IMR-90 (cell line): ENCODE measurements around the gene DNAJC17. TPM values are rescaled to one million over a fixed set of nuclear protein-coding genes. Genes with fewer than 3 reads are reported as not detected.

ENCODE experiments used
- ATAC-seq: fragments of 200-7000 bp; cut with Tn5 transposase; 2 replicates; pipeline ENCODE4 v1.9.1; 2020; ENCODE audit warnings: low read depth, mild to moderate bottlenecking, moderate library complexity
- BruUV-seq: library from RNA; stranded (reverse); fragments of 400-500 nt; replicated peaks from 2 replicates; lab custom pipeline; 2021; lab: Mats Ljungman, UMichigan
- CTCF ChIA-PET: fragments of 300-600 bp; formaldehyde crosslinking; extraction: SDS; loops from one replicate; lab custom pipeline; 2021; ENCODE audit warnings: antibody characterized with exemption; lab: Yijun Ruan, JAX
- POLR2A ChIA-PET: fragments of 300-600 bp; sonication (Branson Sonifier 250); formaldehyde crosslinking; loops from one replicate; lab custom pipeline; 2022; ENCODE audit warnings: antibody characterized with exemption; ENCODE audit not compliant: unreplicated experiment; lab: Charles Lee
- DNase-seq: peaks from one replicate; pipeline ENCODE4 v3.0.0; 2013
- H2AFZ ChIP-seq: replicated peaks from 2 replicates; pipeline ENCODE3; 2013; ENCODE audit warnings: low read length, mild to moderate bottlenecking; ENCODE audit not compliant: poor library complexity
- H2AK5ac ChIP-seq: 2 replicates; pipeline ENCODE4 v1.6.1; 2013; ENCODE audit warnings: low read depth, low read length, inconsistent platforms
- H2AK9ac ChIP-seq: replicated peaks from 2 replicates; pipeline ENCODE3; 2013; ENCODE audit warnings: mild to moderate bottlenecking, low read depth, low read length, moderate library complexity; ENCODE audit not compliant: poor library complexity
- H2BK120ac ChIP-seq: 2 replicates; pipeline ENCODE4 v1.6.1; 2013; ENCODE audit warnings: low read depth, low read length, inconsistent platforms
- H2BK15ac ChIP-seq: 3 replicates; pipeline ENCODE4 v1.6.1; 2013; ENCODE audit warnings: low read depth, low read length, inconsistent platforms
- H2BK20ac ChIP-seq: 2 replicates; pipeline ENCODE4 v1.6.1; 2013; ENCODE audit warnings: low read depth, mild to moderate bottlenecking, inconsistent platforms, low read length, moderate library complexity
- H2BK5ac ChIP-seq: 2 replicates; pipeline ENCODE4 v1.6.1; 2013; ENCODE audit warnings: mild to moderate bottlenecking, low read depth, low read length, inconsistent platforms; ENCODE audit not compliant: poor library complexity, severe bottlenecking
- H3K14ac ChIP-seq: replicated peaks from 2 replicates; pipeline ENCODE4 v1.6.1; 2013; ENCODE audit warnings: low read depth, low read length, inconsistent platforms
- H3K18ac ChIP-seq: 2 replicates; pipeline ENCODE4 v1.6.1; 2013; ENCODE audit warnings: low read depth, low read length, control low read depth
- H3K23ac ChIP-seq: 2 replicates; pipeline ENCODE4 v1.6.1; 2013; ENCODE audit warnings: low read depth, low read length, inconsistent platforms
- H3K27ac ChIP-seq: 2 replicates; pipeline ENCODE4 v1.5.1; 2013; ENCODE audit warnings: mild to moderate bottlenecking, control low read depth, low read length; ENCODE audit not compliant: insufficient read depth
- H3K27me3 ChIP-seq: 2 replicates; pipeline ENCODE4 v1.6.1; 2013; ENCODE audit warnings: low read length; ENCODE audit not compliant: control insufficient read depth, insufficient read depth
- H3K36me3 ChIP-seq: 2 replicates; pipeline ENCODE4 v1.6.1; 2013; ENCODE audit warnings: low read length, mixed read lengths; ENCODE audit not compliant: control insufficient read depth, insufficient read depth
- H3K4ac ChIP-seq: 2 replicates; pipeline ENCODE4 v1.6.1; 2013; ENCODE audit warnings: low read depth, low read length, inconsistent platforms
- H3K4me1 ChIP-seq: 2 replicates; pipeline ENCODE4 v1.6.1; 2013; ENCODE audit warnings: low read length, mixed read lengths; ENCODE audit not compliant: control insufficient read depth, insufficient read depth
- H3K4me2 ChIP-seq: 2 replicates; pipeline ENCODE4 v1.6.1; 2013; ENCODE audit warnings: low read depth, mild to moderate bottlenecking, control low read depth, low read length, moderate library complexity
- H3K4me3 ChIP-seq: 2 replicates; pipeline ENCODE4 v1.5.1; 2013; ENCODE audit warnings: low read depth, mild to moderate bottlenecking, control low read depth, low read length, moderate library complexity; ENCODE audit not compliant: insufficient read depth
- H3K56ac ChIP-seq: 2 replicates; pipeline ENCODE4 v1.6.1; 2013; ENCODE audit warnings: low read length, inconsistent platforms; ENCODE audit not compliant: insufficient read depth; ENCODE audit errors: extremely low read depth
- H3K79me1 ChIP-seq, 2 experiments: 2 replicates each; pipeline ENCODE4 v1.6.1; 2013; ENCODE audit warnings: low read length in 2 of 2, inconsistent platforms in 1 of 2, low read depth in 1 of 2
- H3K9ac ChIP-seq: 2 replicates; pipeline ENCODE4 v1.6.1; 2013; ENCODE audit warnings: low read depth, low read length, control low read depth
- H3K9me1 ChIP-seq: 2 replicates; pipeline ENCODE4 v1.6.1; 2013; ENCODE audit warnings: low read length, inconsistent platforms; ENCODE audit not compliant: insufficient read depth
- H3K9me3 ChIP-seq: 2 replicates; pipeline ENCODE4 v1.6.1; 2013; ENCODE audit warnings: low read length; ENCODE audit not compliant: control insufficient read depth, insufficient read depth
- H4K20me1 ChIP-seq: 2 replicates; pipeline ENCODE4 v1.6.1; 2013; ENCODE audit warnings: low read length, inconsistent platforms; ENCODE audit not compliant: insufficient read depth
- H4K5ac ChIP-seq: 2 replicates; pipeline ENCODE4 v1.6.1; 2013; ENCODE audit warnings: mild to moderate bottlenecking, low read depth, low read length, control low read depth
- H4K8ac ChIP-seq, 2 experiments: 2 replicates each; pipeline ENCODE4 v1.6.1; 2013; ENCODE audit warnings: low read depth in 2 of 2, low read length in 2 of 2, control low read depth in 1 of 2, inconsistent platforms in 1 of 2
- H4K91ac ChIP-seq: 2 replicates; pipeline ENCODE4 v1.6.1; 2013; ENCODE audit warnings: low read depth, low read length, inconsistent platforms; ENCODE audit not compliant: insufficient read depth
- BHLHE40 ChIP-seq: fragments of 150-350 bp; IDR thresholded peaks from 2 replicates; pipeline ENCODE4 v1.6.1; 2016; ENCODE audit warnings: mild to moderate bottlenecking, low read depth, low read length
- CEBPB ChIP-seq: IDR thresholded peaks from 2 replicates; pipeline ENCODE4 v1.6.1; 2012; ENCODE audit warnings: low read depth, low read length, improper control_type of control experiment
- FOS ChIP-seq: fragments of 150-350 bp; IDR thresholded peaks from 2 replicates; pipeline ENCODE4 v1.6.1; 2016; ENCODE audit warnings: low read depth, low read length
- MAFK ChIP-seq: IDR thresholded peaks from 2 replicates; pipeline ENCODE4 v1.6.1; 2012; ENCODE audit warnings: low read depth, low read length, improper control_type of control experiment
- MAZ ChIP-seq: IDR thresholded peaks from 2 replicates; pipeline ENCODE4 v1.6.1; 2012; ENCODE audit warnings: low read depth, mild to moderate bottlenecking, low read length, improper control_type of control experiment, moderate library complexity, borderline replicate concordance
- MXI1 ChIP-seq: IDR thresholded peaks from 2 replicates; pipeline ENCODE4 v1.6.1; 2012; ENCODE audit warnings: low read depth, mild to moderate bottlenecking, low read length, moderate library complexity, borderline replicate concordance
- NFE2L2 ChIP-seq: fragments of 150-350 bp; IDR thresholded peaks from 2 replicates; pipeline ENCODE4 v1.6.1; 2016; ENCODE audit warnings: low read depth, mild to moderate bottlenecking, low read length
- RAD21 ChIP-seq: IDR thresholded peaks from 2 replicates; pipeline ENCODE4 v1.6.1; 2012; ENCODE audit warnings: low read length, improper control_type of control experiment
- SMC3 ChIP-seq: fragments of 150-350 bp; IDR thresholded peaks from 2 replicates; pipeline ENCODE4 v1.6.1; 2016; ENCODE audit warnings: low read depth, mild to moderate bottlenecking, antibody characterized with exemption, low read length, moderate library complexity
- USF2 ChIP-seq: fragments of 150-350 bp; IDR thresholded peaks from 2 replicates; pipeline ENCODE4 v1.6.1; 2017; ENCODE audit warnings: mild to moderate bottlenecking, antibody characterized with exemption, low read length, low read depth
- WGBS, 2 experiments: methylation state at CpG; one replicate each; pipeline versions ENCODE4 v1.1.5 to v1.1.7; 2013; ENCODE audit warnings: missing lambda C conversion rate in 2 of 2; ENCODE audit not compliant: insufficient read length in 1 of 2; ENCODE audit errors: extremely low coverage in 2 of 2; 5-methylcytosine and 5-hydroxymethylcytosine counted together
- dilution Hi-C: fragments of 300-500 bp; cut with HindIII; formaldehyde crosslinking; loops from one replicate; pipeline ENCODE4 v1.14.3; 2018; ENCODE audit warnings: low sequenced_read_pairs; ENCODE audit not compliant: unreplicated experiment
- in situ Hi-C: fragments of 300-500 bp; cut with MboI; formaldehyde crosslinking; loops from 3 replicates; pipeline ENCODE4 v1.14.3; 2019; ENCODE audit warnings: low sequenced_read_pairs, inconsistent platforms, mixed read lengths
- intact Hi-C: fragments of 100-400 bp; cut with micrococcal nuclease; formaldehyde crosslinking; loops from 2 replicates; pipeline ENCODE4 v1.10.0; 2022
- polyA plus RNA-seq, 3 experiments: library from polyadenylated mRNA; depleted of rRNA; stranded (reverse); fragments of >200 nt; gene quantifications; 2 replicates each; pipeline ENCODE4 v1.2.3, GENCODE V29; 2012; ENCODE audit warnings: low replicate concordance in 1 of 3
- total RNA-seq: library from RNA; depleted of rRNA; stranded (reverse); fragments of >200 nt; gene quantifications from 2 replicates; pipeline ENCODE4 v1.2.3, GENCODE V29; 2012
- TF ChIP-seq, protein P1 (sequence below): conservative IDR thresholded peaks from 2 replicates; pipeline ENCODE4 v1.5.1; 2012; ENCODE audit warnings: mild to moderate bottlenecking, low read depth, low read length, improper control_type of control experiment

Gene DNAJC17
- total and polyA plus RNA-seq, 2 of the 4 experiments (the other 2 are of a cell fraction): 58.6 to 107 TPM

DNA sequence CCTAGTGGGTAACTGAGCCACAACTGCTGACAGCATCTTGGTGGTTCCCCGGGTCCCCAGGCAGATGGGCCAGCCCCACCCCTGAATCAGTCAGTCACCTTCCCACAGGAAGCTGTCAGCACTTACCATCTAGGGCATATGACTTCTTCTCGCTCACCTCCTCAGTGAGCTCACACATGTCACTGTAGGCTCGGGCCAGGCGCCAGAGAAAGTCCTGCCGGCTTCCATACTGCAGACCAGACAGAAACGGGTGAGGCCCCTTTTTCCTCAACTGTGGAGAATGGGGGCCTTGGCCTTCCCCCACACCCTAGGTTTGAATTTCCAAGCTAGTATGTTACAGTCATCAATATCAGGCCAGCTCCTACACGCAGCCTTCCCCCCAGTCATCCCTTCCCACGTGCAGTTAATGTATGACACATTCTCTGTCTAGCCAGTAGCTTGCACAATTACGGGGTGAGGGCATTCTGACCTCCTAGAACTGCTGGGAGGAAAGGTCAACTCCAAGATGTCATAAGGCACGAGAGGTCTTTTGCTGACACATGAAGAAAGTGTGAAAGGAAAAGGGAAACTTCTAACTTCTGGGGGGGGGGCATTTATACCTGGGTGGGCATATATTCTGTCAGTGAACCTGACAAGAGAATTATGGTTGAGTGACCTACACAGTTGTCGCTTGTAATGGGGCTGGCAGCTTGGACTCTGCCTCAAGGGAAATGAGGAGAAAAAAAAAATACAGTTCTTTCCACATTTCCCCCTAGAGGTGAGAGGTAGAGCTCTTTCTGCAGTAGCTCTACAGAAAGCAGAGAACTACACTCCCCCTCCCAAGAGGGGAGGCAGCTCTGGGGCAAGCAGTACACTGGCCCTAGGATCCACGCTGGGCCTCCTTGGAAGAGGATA, 63.1 kb downstream of the DNAJC17 start:
- Histone ChIP-seq H3K9me1 (no peaks in the 10 kb centered on the region), H2BK120ac (no peak overlapping the region), H4K5ac (no peak overlapping the region), H3K79me1 (peaks cover 4 to 21% of the 10 kb centered on the region in 2 experiments; a peak in 2 of 4 replicates), H4K20me1 (peaks cover 5% of the 10 kb centered on the region; the same call in 1 of the 2 replicates), H2BK20ac (no peak overlapping the region), H3K9ac (no peak overlapping the region), H3K36me3 (peaks cover 27% of the 10 kb centered on the region), H3K9me3 (no peaks in the 10 kb centered on the region), H4K91ac (no peak overlapping the region), H2AK5ac (peak overlapping the region; percentile 10; the same call in 1 of the 2 replicates), H2BK15ac (no peak overlapping the region), H3K56ac (no peak overlapping the region), H3K27me3 (no peaks in the 10 kb centered on the region), H3K4me3 (no peak overlapping the region), H2BK5ac (no peak overlapping the region), H2AFZ (no peak overlapping the region), H3K4ac (no peak overlapping the region), H3K4me1 (peaks cover 2% of the 10 kb centered on the region; the same call in 1 of the 2 replicates), H3K18ac (no peak overlapping the region), H2AK9ac (no peak overlapping the region), H3K23ac (no peak overlapping the region), H4K8ac (no peak overlapping the region), H3K4me2 (no peak overlapping the region), H3K27ac (no peak overlapping the region), H3K14ac (no peak overlapping the region)
- in situ Hi-C loops: no loop called here
- intact Hi-C loops: no loop called here
- peak; percentile 82 for DNase-seq
- ChIA-PET CTCF (interaction anchor here (0.6 to 1.5 kb wide), 7 partner anchors 19 to 541 kb away, joined by 3 to 9 read pairs (median 3); partner anchors contain the start of gene VPS18), POLR2A (interaction anchor here (0.5 to 0.7 kb wide), 2 partner anchors 13 to 155 kb away, joined by 6 to 14 read pairs; no protein-coding TSS in a partner anchor)
- dilution Hi-C loops: no loop called here
- peak; percentile 82 for ATAC-seq
- WGBS, 2 experiments: no CpG with 5 or more reads among the region's 12 CpGs
- TF ChIP-seq CEBPB: peak; percentile 99
- TF ChIP-seq RAD21: no peak
- TF ChIP-seq MAFK: peak; percentile 78
- peak; percentile 41; the same call in 1 of the 2 replicates for TF ChIP-seq NFE2L2
- peak; percentile 90 for TF ChIP-seq FOS
- TF ChIP-seq, protein P1, sequence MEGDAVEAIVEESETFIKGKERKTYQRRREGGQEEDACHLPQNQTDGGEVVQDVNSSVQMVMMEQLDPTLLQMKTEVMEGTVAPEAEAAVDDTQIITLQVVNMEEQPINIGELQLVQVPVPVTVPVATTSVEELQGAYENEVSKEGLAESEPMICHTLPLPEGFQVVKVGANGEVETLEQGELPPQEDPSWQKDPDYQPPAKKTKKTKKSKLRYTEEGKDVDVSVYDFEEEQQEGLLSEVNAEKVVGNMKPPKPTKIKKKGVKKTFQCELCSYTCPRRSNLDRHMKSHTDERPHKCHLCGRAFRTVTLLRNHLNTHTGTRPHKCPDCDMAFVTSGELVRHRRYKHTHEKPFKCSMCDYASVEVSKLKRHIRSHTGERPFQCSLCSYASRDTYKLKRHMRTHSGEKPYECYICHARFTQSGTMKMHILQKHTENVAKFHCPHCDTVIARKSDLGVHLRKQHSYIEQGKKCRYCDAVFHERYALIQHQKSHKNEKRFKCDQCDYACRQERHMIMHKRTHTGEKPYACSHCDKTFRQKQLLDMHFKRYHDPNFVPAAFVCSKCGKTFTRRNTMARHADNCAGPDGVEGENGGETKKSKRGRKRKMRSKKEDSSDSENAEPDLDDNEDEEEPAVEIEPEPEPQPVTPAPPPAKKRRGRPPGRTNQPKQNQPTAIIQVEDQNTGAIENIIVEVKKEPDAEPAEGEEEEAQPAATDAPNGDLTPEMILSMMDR: no peak
- TF ChIP-seq MXI1: peak; percentile 58; the same call in 1 of the 2 replicates
- peak; percentile 97 for TF ChIP-seq BHLHE40
- TF ChIP-seq SMC3: no peak
- peak; percentile 30; the same call in 1 of the 2 replicates for TF ChIP-seq MAZ
- peak; percentile 58; the same call in 1 of the 2 replicates for TF ChIP-seq USF2
- no TSS peak for BruUV-seq
